ENCODE measurements around the gene CLPTM1. TPM values are rescaled to one million over a fixed set of nuclear protein-coding genes. Genes with fewer than 3 reads are reported as not detected.

CLPTM1 gene
- total and polyA plus RNA-seq, 2 experiments from 2014 or later, result 41.6 to 71.5 TPM

GRCh38 chr19:44973982-44974735 is 19.0 kb downstream of the CLPTM1 start:
- no peaks in the 10 kb centered on the region for H3K4me1 ChIP-seq (ENCODE audit: insufficient read depth)
- no peak overlapping the region for H3K27ac ChIP-seq (ENCODE audit: low read depth)
- peaks cover 3% of the 10 kb centered on the region; the same call in 1 of the 2 replicates for H3K79me2 ChIP-seq (replicated peaks; ENCODE audit: insufficient read depth)
- H3K4me1 Mint-ChIP-seq, result no peaks in the 10 kb centered on the region
- TF ChIP-seq STAT1 (IDR thresholded peaks at IDR 0.05; ENCODE audit: unreplicated experiment) (no peak), POLR2AphosphoS5 (IDR thresholded peaks at IDR 0.05; ENCODE audit: low read depth) (no peak), REST (IDR thresholded peaks at IDR 0.05; ENCODE audit: unreplicated experiment) (no peak), ZNF114 (CRISPR knock-in tag; IDR thresholded peaks at IDR 0.05) (no peak), CTCF (conservative IDR thresholded peaks at IDR 0.05; ENCODE audit: low read depth in 2 of 2) (no peak), EZH2phosphoT487 (IDR thresholded peaks at IDR 0.05; ENCODE audit: unreplicated experiment) (no peak), ZNF462 (CRISPR knock-in tag; IDR thresholded peaks at IDR 0.05) (no peak), ETS1 (IDR thresholded peaks at IDR 0.05) (no peak), EZH2 (IDR thresholded peaks at IDR 0.05; ENCODE audit: low read depth, unreplicated experiment) (no peak), CREB1 (CRISPR knock-in tag; IDR thresholded peaks at IDR 0.05; ENCODE audit: low read depth) (no peak), ZNF331 (CRISPR knock-in tag; IDR thresholded peaks at IDR 0.05; ENCODE audit: low read depth) (no peak), NANOG (IDR thresholded peaks at IDR 0.05; ENCODE audit: borderline replicate concordance) (no peak), JUNB (IDR thresholded peaks at IDR 0.05; ENCODE audit: unreplicated experiment) (no peak)
- H3K27me3 Mint-ChIP-seq (ENCODE audit: insufficient read depth, low read depth, poor library complexity), result peaks cover 2% of the 10 kb centered on the region
- H3K27ac Mint-ChIP-seq, result no peak overlapping the region
- H4K20me1 ChIP-seq (replicated peaks; ENCODE audit: insufficient read depth), result 0 out of 2 replicates have a peak, but pooled peaks cover 2% of the 10 kb centered on the region
- peaks cover 14% of the 10 kb centered on the region for H3K36me3 ChIP-seq (ENCODE audit: insufficient read depth)
- no peak overlapping the region for H2AFZ ChIP-seq
- no peaks in the 10 kb centered on the region for H3K9me3 Mint-ChIP-seq
- H3K9me2 ChIP-seq (ENCODE audit: insufficient read depth), result no peaks in the 10 kb centered on the region
- no peak for ATAC-seq
- no peak overlapping the region for H3K4me3 ChIP-seq
- H3F3A ChIP-seq (replicated peaks; ENCODE audit: low read depth), result no peaks in the 10 kb centered on the region
- peaks cover 41% of the 10 kb centered on the region for H3K36me3 Mint-ChIP-seq (ENCODE audit: low read depth)
- no peak for DNase-seq (ENCODE audit: low spot score)
- H3K4me2 ChIP-seq, result no peak overlapping the region
- H3K27me3 ChIP-seq (ENCODE audit: insufficient read depth), result no peaks in the 10 kb centered on the region
- no peak overlapping the region for H3K4me3 Mint-ChIP-seq

All from GM23338 (cell line).